ENCODE measurements around the gene IMP3.

- TF ChIP-seq SIN3A (IDR thresholded peaks at IDR 0.05; ENCODE audit: borderline replicate concordance, insufficient read depth, low read length) (no peak), TAF1 (IDR thresholded peaks at IDR 0.05; ENCODE audit: borderline replicate concordance, insufficient read depth, low read length) (no peak), POLR2AphosphoS5 (IDR thresholded peaks at IDR 0.05; ENCODE audit: low read depth, low read length) (no peak), REST (IDR thresholded peaks at IDR 0.05; ENCODE audit: insufficient read depth in 1 of 2, low read depth in 2 of 2, low read length in 2 of 2) (no peak), FOXP2 (optimal IDR thresholded peaks at IDR 0.05; ENCODE audit: borderline replicate concordance, extremely low read depth, extremely low read length, insufficient read depth) (no peak)
Observed at GRCh38 chr15:75620058-75620820, 19.8 kb downstream of the IMP3 start.
